Measurements from ENCODE around the gene DNAJC17.

The DNAJC17 gene

GRCh38 chr15:40807028-40807887 is at the start of gene DNAJC17, which contains the start of gene ZFYVE19:
DNAJC17 (minus strand) TSS chr15:40807473; CDS start chr15:40807446, 27 bp downstream.
ZFYVE19 (plus strand) TSS chr15:40807089; CDS start chr15:40807590, 501 bp downstream.
- DNase-seq (peak; percentile 96), ATAC-seq (peak; percentile 99)

GRCh38 chr15:40856746-40857145 is 49.5 kb upstream of the DNAJC17 start:
- ATAC-seq (no peak), DNase-seq (no peak)

DNA sequence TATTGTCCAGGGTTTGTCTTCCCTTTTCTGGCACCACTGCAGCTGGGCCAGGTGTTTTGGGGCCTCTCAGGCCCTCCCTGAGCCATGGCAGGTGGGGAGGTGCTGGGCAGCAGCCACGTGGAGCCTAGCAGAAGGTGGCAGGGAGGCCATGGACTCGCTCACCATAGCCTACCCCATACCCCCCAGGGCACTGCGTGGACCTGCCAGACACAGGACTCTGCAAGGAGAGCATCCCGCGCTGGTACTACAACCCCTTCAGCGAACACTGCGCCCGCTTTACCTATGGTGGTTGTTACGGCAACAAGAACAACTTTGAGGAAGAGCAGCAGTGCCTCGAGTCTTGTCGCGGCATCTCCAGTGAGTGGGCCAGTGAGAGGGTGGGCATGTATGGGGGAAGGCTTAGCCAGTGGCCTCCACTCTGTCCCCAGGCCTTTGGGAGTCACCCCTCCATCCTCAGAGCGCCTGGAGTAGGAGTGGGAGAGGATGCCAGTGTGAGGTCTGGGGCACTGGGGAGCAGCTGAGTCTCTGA is 48.5 kb upstream of the DNAJC17 start:
- DNase-seq (no peak), ATAC-seq (no peak)

DNA sequence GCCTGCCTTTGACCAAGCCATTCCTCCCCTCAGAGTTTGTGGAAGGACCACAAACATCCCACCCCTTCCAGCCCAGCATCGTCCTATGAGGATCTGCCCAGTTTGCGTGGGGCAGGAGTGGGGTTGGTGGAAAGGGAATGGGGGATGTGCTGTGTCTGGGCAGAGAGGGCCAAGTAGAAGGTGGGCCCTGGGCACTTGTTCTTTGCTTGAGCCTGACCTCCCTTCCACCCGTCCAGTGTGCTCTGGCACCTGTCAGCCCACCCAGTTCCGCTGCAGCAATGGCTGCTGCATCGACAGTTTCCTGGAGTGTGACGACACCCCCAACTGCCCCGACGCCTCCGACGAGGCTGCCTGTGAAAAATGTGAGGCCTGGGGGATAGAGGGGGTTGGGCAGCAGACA is 46.9 kb upstream of the DNAJC17 start:
- ATAC-seq (no peak), DNase-seq (no peak)

- DNase-seq (no peak), ATAC-seq (no peak)
Observed at GRCh38 chr15:40853241-40853890, 46.1 kb upstream of the DNAJC17 start.

DNA sequence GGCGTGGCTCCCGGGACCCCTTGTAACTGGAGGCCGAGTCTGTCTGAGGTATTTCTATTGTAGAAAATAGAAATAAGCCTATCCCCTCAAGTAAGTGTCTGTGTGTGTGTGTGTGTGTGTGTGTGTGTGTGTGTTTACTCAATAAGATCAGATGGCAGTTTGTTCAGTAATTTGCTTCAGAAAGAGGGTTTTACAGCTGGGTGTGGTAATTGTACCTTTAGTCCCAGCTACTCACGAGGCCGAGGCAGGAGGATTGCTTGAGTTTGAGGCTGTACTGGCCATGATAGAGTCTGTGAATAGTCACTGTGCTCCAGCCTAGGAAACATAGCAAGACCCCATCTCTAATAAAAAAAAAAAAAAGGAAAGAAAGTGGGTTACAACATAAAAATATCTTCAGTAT is 45.3 kb upstream of the DNAJC17 start:
- DNase-seq (no peak), ATAC-seq (no peak)

- DNase-seq (no peak), ATAC-seq (no peak)
Observed at GRCh38 chr15:40850576-40851112, 43.4 kb upstream of the DNAJC17 start.

GRCh38 chr15:40847223-40847961 is 40.1 kb upstream of the DNAJC17 start:
- ATAC-seq (no peak), DNase-seq (no peak)

GRCh38 chr15:40846841-40847222 is 39.6 kb upstream of the DNAJC17 start:
- ATAC-seq = no peak
- DNase-seq = no peak

DNA sequence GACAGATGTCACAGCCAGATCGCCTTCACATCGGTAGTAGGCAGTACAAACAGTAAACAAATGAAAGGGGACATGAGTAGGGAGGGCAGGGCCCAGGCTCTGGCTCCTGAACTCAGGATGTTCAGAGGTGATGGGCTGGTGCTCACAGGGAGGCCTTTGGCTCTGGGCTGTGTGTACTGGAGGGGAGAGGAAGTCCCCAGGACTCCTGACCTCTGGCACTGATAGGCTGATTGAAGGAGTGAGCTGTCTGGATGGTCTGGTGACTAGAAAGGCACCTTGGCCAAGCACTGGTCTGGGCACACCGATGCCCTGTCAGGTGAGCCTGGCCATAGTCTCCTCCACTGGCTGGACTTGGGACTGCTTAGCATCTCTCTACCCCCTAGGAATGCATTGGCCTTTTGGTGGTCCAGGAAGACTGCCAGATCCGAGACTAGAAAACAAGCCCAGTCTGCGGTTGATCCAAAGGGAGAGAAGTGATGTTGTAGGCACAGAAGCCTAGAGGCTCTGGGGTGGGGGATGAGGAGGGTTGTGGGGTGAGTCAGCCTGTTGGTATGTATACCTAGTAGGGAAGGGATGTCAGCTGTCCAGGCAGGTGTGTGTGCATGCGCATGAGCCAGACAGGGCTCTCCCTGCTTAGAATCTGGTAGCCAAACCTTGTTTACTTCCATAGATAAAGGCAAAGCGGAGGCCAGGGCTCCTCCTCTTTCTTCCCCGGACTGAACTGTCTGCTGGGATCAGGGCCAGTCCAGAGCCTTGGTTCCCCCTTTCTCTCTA is 38.4 kb upstream of the DNAJC17 start:
- DNase-seq (no peak), ATAC-seq (no peak)

- peak; percentile 2 for ATAC-seq
- no peak for DNase-seq
Observed at GRCh38 chr15:40845036-40845435, 37.8 kb upstream of the DNAJC17 start.

GRCh38 chr15:40844696-40845030 is 37.4 kb upstream of the DNAJC17 start:
- ATAC-seq = peak; percentile 26
- DNase-seq = peak; percentile 50

DNA sequence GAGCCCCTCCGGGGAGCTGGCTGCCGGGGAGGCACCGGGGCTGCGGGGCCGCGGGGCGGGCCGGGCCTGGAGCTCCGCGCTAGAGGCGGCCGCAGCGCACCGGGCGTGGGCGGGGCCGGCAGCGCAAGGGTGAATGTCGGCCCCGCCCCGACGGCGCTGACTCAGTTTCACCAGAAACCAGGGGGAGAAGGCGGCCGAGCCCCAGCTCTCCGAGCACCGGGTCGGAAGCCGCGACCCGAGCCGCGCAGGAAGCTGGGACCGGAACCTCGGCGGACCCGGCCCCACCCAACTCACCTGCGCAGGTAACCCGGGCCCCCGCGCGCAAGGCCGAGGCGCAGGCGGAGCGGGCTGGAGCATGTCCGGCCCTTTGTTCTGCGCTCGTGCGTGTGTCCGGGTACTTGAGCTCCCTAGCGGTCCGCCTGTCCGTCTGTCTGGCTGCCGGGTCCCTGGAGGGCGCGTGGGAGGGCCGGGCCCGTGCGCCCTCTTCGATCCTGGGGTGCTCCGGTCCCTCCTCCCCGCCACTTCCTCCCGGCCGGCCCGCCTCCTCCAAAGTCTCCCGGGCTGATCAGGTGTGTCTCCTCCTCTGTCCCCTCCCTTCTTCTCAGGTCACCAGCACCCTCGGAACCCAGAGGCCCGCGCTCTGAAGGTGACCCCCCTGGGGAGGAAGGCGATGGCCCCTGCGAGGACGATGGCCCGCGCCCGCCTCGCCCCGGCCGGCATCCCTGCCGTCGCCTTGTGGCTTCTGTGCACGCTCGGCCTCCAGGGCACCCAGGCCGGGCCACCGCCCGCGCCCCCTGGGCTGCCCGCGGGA is 36.8 kb upstream of the DNAJC17 start, which contains the start of gene SPINT1:
Gene SPINT1, plus strand, starts transcription at position 164 of the 811 bp plus-strand sequence. Its CDS starts 507 bp downstream, at position 671.
- ATAC-seq (peak; percentile 83), DNase-seq (peak; percentile 86)

DNA sequence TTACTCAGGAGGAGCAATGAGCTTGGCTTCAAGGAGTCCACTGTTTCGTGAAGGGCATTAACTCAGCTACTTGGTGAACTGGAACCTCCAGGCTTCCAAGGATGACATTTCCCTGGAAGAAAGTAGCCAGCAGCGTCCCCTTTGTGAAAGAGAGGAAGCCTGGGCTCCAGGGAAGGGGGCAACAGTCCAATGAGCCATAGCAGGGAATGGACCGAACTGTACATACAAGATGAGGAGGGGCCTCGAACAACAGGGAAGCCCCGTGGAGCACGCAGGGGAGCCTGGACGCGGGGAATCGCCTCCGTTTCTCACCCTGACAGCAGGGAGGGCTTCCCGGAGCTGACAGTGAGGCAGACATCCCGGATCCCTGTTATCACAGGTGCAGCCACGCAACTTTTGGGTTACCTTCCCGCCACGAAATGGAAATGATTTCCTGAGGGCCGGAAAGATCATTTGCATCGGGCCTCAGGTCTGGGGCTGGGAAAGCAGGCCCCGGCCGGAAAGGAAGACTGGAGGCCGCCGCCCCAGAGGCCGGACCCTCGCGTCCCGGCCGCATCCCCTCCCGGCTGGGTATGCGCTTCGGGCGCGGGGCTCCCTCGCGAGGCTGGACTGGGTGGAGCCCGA is 36.1 kb upstream of the DNAJC17 start:
- DNase-seq (no peak), ATAC-seq (no peak)

DNA sequence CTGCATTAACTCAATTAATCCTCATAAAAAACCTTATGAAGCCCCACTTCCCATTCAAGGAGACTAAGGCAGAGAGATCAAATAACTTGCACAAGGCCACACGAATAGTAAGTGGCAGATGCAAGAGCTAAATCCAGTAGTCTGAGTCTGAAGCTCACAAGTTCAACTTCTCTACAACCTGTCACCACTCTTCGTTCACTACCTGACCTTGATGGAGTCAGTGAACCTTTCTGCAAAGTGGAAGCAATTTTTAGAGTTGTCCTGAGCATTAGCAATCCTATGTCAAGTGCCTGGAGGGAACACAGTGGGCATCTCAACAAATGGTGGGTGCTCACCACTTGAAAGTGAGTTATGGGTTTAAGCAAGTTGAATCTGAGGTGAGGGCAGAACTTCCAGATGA is 34.5 kb upstream of the DNAJC17 start:
- ATAC-seq = no peak
- no peak for DNase-seq

DNA sequence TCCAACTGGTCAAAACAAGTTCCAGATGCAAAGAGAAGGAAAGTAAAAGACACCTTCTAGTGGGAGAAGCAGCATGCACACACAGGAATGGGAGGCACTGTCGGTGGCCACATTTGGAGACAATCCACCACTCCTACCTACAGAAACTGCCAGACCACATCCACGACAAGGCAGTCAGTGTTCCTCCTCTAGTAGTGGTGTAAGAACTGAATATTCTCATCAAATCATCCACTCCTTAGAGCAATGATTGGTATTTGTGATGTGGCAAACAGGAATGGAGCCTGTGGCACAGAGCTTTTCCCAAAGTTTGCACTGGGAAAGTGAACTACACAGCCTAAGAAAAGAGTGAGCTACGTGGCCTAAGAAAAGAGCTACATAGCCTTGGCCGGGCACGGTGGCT is 31.5 kb upstream of the DNAJC17 start:
- DNase-seq (no peak), ATAC-seq (no peak)

- DNase-seq (no peak), ATAC-seq (no peak)
Observed at GRCh38 chr15:40836020-40836419, 28.7 kb upstream of the DNAJC17 start.

- ATAC-seq = no peak
- no peak for DNase-seq
Observed at GRCh38 chr15:40832903-40833302, 25.6 kb upstream of the DNAJC17 start.

DNA sequence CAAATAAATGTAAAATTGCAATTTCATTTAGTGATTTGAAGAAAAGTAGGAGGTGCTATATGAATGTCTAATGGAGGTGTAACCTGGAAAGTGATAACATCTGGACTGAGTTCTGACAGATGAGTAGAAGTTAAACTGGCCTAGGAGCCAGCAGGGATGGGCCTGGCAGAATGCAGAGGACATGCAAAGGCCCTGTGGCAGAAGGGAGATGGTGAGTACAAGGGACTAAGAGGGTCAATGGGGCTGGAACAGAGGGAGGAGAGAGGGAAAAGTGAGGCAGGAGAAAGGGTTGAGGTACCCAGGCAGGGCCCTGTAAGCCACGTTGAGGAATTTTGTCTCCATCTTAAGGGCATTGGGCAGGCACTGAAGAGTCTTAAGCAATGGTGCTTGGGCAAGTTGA is 24.6 kb upstream of the DNAJC17 start:
- DNase-seq (no peak), ATAC-seq (no peak)

DNA sequence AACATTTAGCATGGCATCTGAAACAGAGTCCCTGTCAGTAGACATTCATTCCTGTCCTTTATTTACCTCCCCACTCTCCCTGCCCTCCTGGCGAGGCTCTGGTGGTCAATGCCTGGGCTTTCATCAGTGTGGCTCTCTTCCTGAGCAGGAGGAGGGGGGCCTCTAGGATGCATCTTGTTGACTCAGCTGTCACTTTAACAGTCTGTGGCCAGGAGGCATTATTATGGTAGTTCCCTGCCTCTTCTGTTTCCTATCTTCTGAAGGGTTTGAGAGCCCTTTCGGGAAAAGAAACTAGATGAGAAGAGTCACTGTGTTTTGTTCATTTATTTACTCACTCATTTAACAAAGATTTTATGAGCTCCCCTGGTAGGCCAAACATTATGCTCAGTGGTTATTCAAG is 23.6 kb upstream of the DNAJC17 start:
- DNase-seq (no peak), ATAC-seq (no peak)

Data from stimulated activated naive CD8-positive, alpha-beta T cell treated with anti-CD3 and anti-CD28 coated beads, Interleukin-15, Interleukin-2, amounts not matched to agents 100 U/mL and 50 U/mL, for 24 hours (primary cell).